Endodermal cell (in vitro differentiated cells): ENCODE data around the gene GGT1. TPM values are rescaled to one million over a fixed set of nuclear protein-coding genes. Genes with fewer than 3 reads are reported as not detected.
"Not testable (repeated sequence)": the region's sequence is repeated elsewhere in the genome, so short reads cannot be mapped to it uniquely, and the experiment has no call there.

ENCODE experiments used
- DNase-seq: peaks from one replicate; pipeline ENCODE4 v3.0.0-alpha.2; 2017
- H3K27ac ChIP-seq: 2 replicates; pipeline ENCODE4 v1.5.1; 2013; ENCODE audit warnings: mild to moderate bottlenecking, low read depth, low read length, moderate library complexity
- H3K27me3 ChIP-seq: 2 replicates; pipeline ENCODE4 v1.6.1; 2013; ENCODE audit warnings: mild to moderate bottlenecking, low read length, moderate library complexity; ENCODE audit not compliant: insufficient read depth, control insufficient read depth, poor library complexity, severe bottlenecking
- H3K36me3 ChIP-seq: 2 replicates; pipeline ENCODE4 v1.7.0; 2013; ENCODE audit warnings: mild to moderate bottlenecking, low read length, moderate library complexity; ENCODE audit not compliant: control insufficient read depth, insufficient read depth
- H3K4me1 ChIP-seq: one replicate; pipeline ENCODE4 v1.7.0; 2013; ENCODE audit warnings: low read length; ENCODE audit not compliant: control insufficient read depth, insufficient read depth
- H3K4me3 ChIP-seq: 2 replicates; pipeline ENCODE4 v1.5.1; 2013; ENCODE audit warnings: mild to moderate bottlenecking, low read length, moderate library complexity
- H3K9ac ChIP-seq: 2 replicates; pipeline ENCODE4 v1.6.1; 2013; ENCODE audit warnings: mild to moderate bottlenecking, low read length, moderate library complexity; ENCODE audit not compliant: poor library complexity, severe bottlenecking; ENCODE audit errors: extremely low read depth
- H3K9me3 ChIP-seq: 2 replicates; pipeline ENCODE4 v1.6.1; 2013; ENCODE audit warnings: mild to moderate bottlenecking, low read length, moderate library complexity; ENCODE audit not compliant: control insufficient read depth
- H3K27ac Mint-ChIP-seq: 2 replicates; pipeline ENCODE4 v1.8.0; 2020; ENCODE audit warnings: mixed read lengths
- H3K27me3 Mint-ChIP-seq: 2 replicates; pipeline ENCODE4 v1.8.0; 2021; ENCODE audit warnings: mild to moderate bottlenecking, mixed read lengths; ENCODE audit not compliant: insufficient read depth
- H3K36me3 Mint-ChIP-seq: 2 replicates; pipeline ENCODE4 v1.8.0; 2020; ENCODE audit warnings: low read depth, mixed read lengths
- H3K4me1 Mint-ChIP-seq: 2 replicates; pipeline ENCODE4 v1.8.0; 2020; ENCODE audit warnings: mixed read lengths
- H3K4me3 Mint-ChIP-seq: 2 replicates; pipeline ENCODE4 v1.8.0; 2020; ENCODE audit warnings: mild to moderate bottlenecking, moderate library complexity, mixed read lengths
- H3K9me3 Mint-ChIP-seq: 2 replicates; pipeline ENCODE4 v1.8.0; 2020; ENCODE audit warnings: mild to moderate bottlenecking, mixed read lengths
- WGBS, 2 experiments: methylation state at CpG; one replicate each; pipeline versions ENCODE4 v1.1.5 to v1.1.7; 2013; ENCODE audit warnings: missing lambda C conversion rate in 2 of 2, mixed read lengths in 1 of 2; ENCODE audit not compliant: insufficient coverage in 1 of 2, insufficient read length in 1 of 2; 5-methylcytosine and 5-hydroxymethylcytosine counted together
- total RNA-seq, 2 donors: library from RNA; stranded (reverse); fragmentation: NEBNext Ultra II Directional in 1 of 2; extraction: Animal tissue kit (Norgen Biotek cat#: 25700) in 1 of 2; gene quantifications; 2 replicates in 1 of 2; 3 replicates in 1 of 2; pipeline ENCODE4 v1.2.1, GENCODE V29; 2021
- TF ChIP-seq, protein P1 (sequence below): fragments of 200-600 bp; sonication (generic); conservative IDR thresholded peaks from 2 replicates; pipeline ENCODE4 v1.5.0; 2021; ENCODE audit warnings: antibody characterized with exemption, mild to moderate bottlenecking

The GGT1 gene
- total RNA-seq, 2 donors from 2014 or later = 22.4 to 52.8 TPM

DNA sequence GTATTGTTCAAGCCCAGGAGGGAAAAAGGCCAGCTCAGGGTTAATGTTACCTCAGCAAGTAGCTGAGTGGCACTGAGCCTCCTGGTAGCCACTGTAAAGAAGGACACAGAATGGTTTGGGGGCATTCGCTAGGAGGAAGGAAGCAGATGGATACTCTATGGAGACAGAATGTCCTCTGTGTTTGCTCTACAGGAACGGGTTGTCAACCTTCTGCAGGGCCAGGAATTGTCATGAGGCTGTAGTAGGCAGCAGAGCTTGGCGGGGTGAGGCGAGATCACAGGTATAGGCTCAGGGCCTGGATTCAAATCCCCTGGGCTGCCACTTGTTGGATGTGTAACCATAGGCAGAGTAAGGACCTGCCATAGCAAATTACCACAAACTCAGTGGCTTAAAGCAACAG is 7.1 kb upstream of the GGT1 start:
- Histone ChIP-seq H3K9me3 (no peaks in the 10 kb centered on the region), H3K4me3 (no peak overlapping the region), H3K27ac (no peak overlapping the region), H3K9ac (no peak overlapping the region), H3K4me1 (no peaks in the 10 kb centered on the region), H3K27me3 (no peaks in the 10 kb centered on the region), H3K36me3 (no peaks in the 10 kb centered on the region)
- no peak overlapping the region for H3K27ac Mint-ChIP-seq
- 92% methylated on average over 4 of the region's 4 CpGs for WGBS, 2 experiments
- H3K4me3 Mint-ChIP-seq = no peak overlapping the region
- no peaks in the 10 kb centered on the region for H3K9me3 Mint-ChIP-seq
- H3K27me3 Mint-ChIP-seq = no peaks in the 10 kb centered on the region
- H3K36me3 Mint-ChIP-seq = no peaks in the 10 kb centered on the region
- DNase-seq = no peak
- TF ChIP-seq, protein P1, sequence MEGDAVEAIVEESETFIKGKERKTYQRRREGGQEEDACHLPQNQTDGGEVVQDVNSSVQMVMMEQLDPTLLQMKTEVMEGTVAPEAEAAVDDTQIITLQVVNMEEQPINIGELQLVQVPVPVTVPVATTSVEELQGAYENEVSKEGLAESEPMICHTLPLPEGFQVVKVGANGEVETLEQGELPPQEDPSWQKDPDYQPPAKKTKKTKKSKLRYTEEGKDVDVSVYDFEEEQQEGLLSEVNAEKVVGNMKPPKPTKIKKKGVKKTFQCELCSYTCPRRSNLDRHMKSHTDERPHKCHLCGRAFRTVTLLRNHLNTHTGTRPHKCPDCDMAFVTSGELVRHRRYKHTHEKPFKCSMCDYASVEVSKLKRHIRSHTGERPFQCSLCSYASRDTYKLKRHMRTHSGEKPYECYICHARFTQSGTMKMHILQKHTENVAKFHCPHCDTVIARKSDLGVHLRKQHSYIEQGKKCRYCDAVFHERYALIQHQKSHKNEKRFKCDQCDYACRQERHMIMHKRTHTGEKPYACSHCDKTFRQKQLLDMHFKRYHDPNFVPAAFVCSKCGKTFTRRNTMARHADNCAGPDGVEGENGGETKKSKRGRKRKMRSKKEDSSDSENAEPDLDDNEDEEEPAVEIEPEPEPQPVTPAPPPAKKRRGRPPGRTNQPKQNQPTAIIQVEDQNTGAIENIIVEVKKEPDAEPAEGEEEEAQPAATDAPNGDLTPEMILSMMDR = no peak
- peaks cover 10% of the 10 kb centered on the region for H3K4me1 Mint-ChIP-seq

DNA sequence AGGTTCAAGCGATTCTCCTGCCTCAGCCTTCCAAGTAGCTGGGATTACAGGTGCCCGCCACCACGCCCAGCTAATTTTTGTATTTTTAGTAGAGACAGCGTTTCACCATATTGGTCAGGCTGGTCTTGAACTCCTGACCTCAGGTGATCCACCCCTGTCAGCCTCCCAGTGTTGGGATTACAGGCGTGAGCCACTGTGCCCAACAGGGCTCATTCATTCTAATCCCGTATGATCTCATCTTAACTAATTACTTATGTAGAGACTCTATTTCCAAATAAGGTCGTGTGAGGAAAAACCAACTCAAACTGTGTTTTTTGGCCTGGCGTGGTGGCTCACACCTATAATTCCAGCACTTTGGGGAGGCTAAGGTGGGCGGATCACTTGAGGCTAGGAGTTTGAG is 5.9 kb upstream of the GGT1 start:
- H3K4me1 Mint-ChIP-seq = peaks cover 10% of the 10 kb centered on the region
- H3K36me3 ChIP-seq, H3K9me3 ChIP-seq, H3K4me3 ChIP-seq, H3K4me3 Mint-ChIP-seq, H3K9ac ChIP-seq, H3K4me1 ChIP-seq, H3K27me3 Mint-ChIP-seq, H3K27ac Mint-ChIP-seq, H3K27me3 ChIP-seq, H3K27ac ChIP-seq, H3K36me3 Mint-ChIP-seq, H3K9me3 Mint-ChIP-seq: not testable (repeated sequence)
- DNase-seq = peak; percentile 38
- WGBS, 2 experiments = 83 to 92% methylated on average over 4 to 9 of the region's 9 CpGs

DNA sequence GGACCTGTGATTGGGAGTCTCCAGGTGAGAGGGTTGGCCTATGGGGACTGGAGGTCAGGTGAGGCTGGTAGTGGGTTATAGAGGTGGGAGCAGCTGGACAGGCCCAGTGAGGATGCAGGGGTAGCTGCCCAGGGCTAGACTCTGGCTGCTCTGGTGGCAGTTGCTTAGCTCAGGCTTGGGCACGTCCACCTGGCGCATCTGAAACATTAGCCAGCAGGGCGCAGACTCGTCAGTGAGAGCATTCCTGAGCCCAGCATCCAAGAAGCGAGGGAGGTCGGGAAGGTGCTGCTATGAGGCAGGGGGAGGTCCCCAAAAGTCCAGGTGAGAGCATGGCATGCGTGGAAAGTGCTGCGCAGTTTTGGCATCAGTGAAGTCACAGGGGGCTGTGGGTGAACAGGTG is 3.5 kb upstream of the GGT1 start:
- TF ChIP-seq, protein P1 = peak; percentile 20
- Mint-ChIP-seq H3K4me3 (no peak overlapping the region), H3K27ac (peak overlapping the region; percentile 4), H3K9me3 (no peaks in the 10 kb centered on the region), H3K36me3 (no peaks in the 10 kb centered on the region), H3K27me3 (no peaks in the 10 kb centered on the region), H3K4me1 (peaks cover 22% of the 10 kb centered on the region)
- H3K27me3 ChIP-seq = no peaks in the 10 kb centered on the region
- no peaks in the 10 kb centered on the region for H3K36me3 ChIP-seq
- no peak overlapping the region for H3K9ac ChIP-seq
- H3K4me3 ChIP-seq = no peak overlapping the region
- DNase-seq = peak; percentile 68
- H3K9me3 ChIP-seq = no peaks in the 10 kb centered on the region
- H3K4me1 ChIP-seq = no peaks in the 10 kb centered on the region
- 79 to 86% methylated on average over 6 to 8 of the region's 8 CpGs for WGBS, 2 experiments
- H3K27ac ChIP-seq = no peak overlapping the region

DNA sequence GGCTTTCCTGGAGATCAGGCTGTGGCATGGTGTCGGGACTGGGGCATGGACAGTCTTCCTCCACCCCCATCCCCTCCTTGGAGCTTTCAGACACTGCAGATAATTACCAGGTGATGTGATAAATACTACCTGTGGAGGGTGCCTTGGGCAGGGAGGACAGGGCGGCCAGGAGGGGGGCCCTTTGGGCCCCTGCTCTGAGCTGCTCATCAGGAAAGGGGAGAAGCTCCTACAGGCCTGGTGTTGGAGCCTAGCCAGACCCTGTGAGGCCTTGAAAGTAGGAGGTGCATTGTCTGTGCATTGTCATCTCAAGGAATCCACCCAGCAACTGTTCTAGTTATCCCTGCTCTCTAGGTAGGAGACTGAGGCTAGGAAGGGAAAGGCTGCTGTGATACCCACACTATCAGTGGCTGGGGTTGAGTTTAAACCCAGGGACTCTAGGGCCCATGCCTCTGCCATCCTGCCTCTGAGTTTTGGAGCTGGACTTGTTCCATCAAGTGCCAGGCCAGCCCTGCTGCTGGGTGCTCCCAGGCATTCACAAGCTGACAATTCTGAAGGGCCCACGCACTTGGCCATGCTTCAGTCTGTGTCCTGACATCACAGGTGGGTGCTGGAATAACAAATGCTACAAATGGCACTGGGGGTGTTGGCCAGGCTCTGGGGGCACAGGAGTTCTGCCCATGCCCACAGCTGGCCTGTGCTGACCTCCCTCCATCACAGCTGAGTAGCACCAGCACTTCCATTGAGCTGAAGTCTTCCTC is 2.9 kb upstream of the GGT1 start:
- H3K9me3 ChIP-seq, H3K36me3 Mint-ChIP-seq, H3K4me1 ChIP-seq, H3K36me3 ChIP-seq, H3K4me3 Mint-ChIP-seq, H3K27me3 ChIP-seq, H3K9me3 Mint-ChIP-seq, H3K27ac Mint-ChIP-seq, H3K27ac ChIP-seq, H3K9ac ChIP-seq, H3K4me3 ChIP-seq, H3K27me3 Mint-ChIP-seq: not testable (repeated sequence)
- H3K4me1 Mint-ChIP-seq = peaks cover 22% of the 10 kb centered on the region
- WGBS, 2 experiments = 95% methylated on average over 3 of the region's 3 CpGs; no CpG with 5 or more reads in 1 of the 2 experiments
- DNase-seq = peak; percentile 48
